Measurements from ENCODE around the gene PTCD1. TPM values are rescaled to one million over a fixed set of nuclear protein-coding genes. Genes with fewer than 3 reads are reported as not detected.

PTCD1 gene
- total and polyA plus RNA-seq, 9 of the 15 experiments (the other 6 are each of a cell fraction or from before 2014, with no cell fraction given) = 0.46 to 17.1 (median 6.2) TPM

GRCh38 chr7:99419323-99420021 lies 19.1 kb downstream of the PTCD1 start (continued):
- no peak for TF ChIP-seq ZNF589 (CRISPR knock-in tag; IDR thresholded peaks at IDR 0.05; ENCODE audit: low read depth)
- no peak for TF ChIP-seq TARDBP (IDR thresholded peaks at IDR 0.05)
- TF ChIP-seq PATZ1 (CRISPR knock-in tag; IDR thresholded peaks at IDR 0.05; ENCODE audit: borderline replicate concordance) = no peak
- no peak for TF ChIP-seq HOXB6 (CRISPR knock-in tag; IDR thresholded peaks at IDR 0.05; ENCODE audit: borderline replicate concordance)
- TF ChIP-seq POLR2G (IDR thresholded peaks at IDR 0.05; ENCODE audit: low read depth, low read length) = peak; percentile 69
- TF ChIP-seq NCOA2 (IDR thresholded peaks at IDR 0.05; ENCODE audit: partially characterized antibody in 2 of 2) = no peak
- TF ChIP-seq E2F3 (CRISPR knock-in tag; IDR thresholded peaks at IDR 0.05) = no peak

GRCh38 chr7:99418260-99418659 lies 20.3 kb downstream of the PTCD1 start:
- no peak for FAIRE-seq
- Histone ChIP-seq H3K9me3 (replicated peaks; ENCODE audit: control insufficient read depth, insufficient read depth, low read depth, low read length) (no peaks in the 10 kb centered on the region), H2AFZ (ENCODE audit: low read depth, low read length) (no peak overlapping the region), H3K79me2 (ENCODE audit: control insufficient read depth, insufficient read depth, low read length) (peaks cover 9% of the 10 kb centered on the region; the same call in 1 of the 3 replicates), H3K4me3 (no peak overlapping the region), H3K4me1 (replicated peaks in 1 of 2; ENCODE audit: control insufficient read depth in 2 of 2, insufficient read depth in 2 of 2, low read length in 2 of 2) (peaks cover 9 to 24% of the 10 kb centered on the region in 2 experiments; a peak in 4 of 5 replicates), H3K27ac (ENCODE audit: extremely low read depth, low read depth, low read length) (no peak overlapping the region), H3K9ac (ENCODE audit: insufficient read depth in 1 of 2, low read depth in 2 of 2, low read length in 2 of 2) (peak overlapping the region in 1 of 2 experiments; percentile 37; a peak in 1 of 4 replicates), H4K20me1 (replicated peaks; ENCODE audit: control insufficient read depth, insufficient read depth, low read length) (peaks cover 14% of the 10 kb centered on the region), H3K27me3 (ENCODE audit: control insufficient read depth in 2 of 2, insufficient read depth in 2 of 2, low read length in 2 of 2) (no peaks in the 10 kb centered on the region), H3K9me1 (ENCODE audit: control insufficient read depth, insufficient read depth, low read length) (peaks cover 8% of the 10 kb centered on the region), H3K36me3 (ENCODE audit: control insufficient read depth, insufficient read depth, low read length) (peaks cover 96% of the 10 kb centered on the region), H3K4me2 (ENCODE audit: insufficient read depth, low read length) (no peak overlapping the region)
- intact Hi-C loops (cut with micrococcal nuclease) (no loop called here), in situ Hi-C loops (cut with MboI) (no loop called here)
- DNase-seq (ENCODE audit: extremely low read depth in 1 of 4, low spot score in 3 of 4) = no peak
- POLR2A ChIA-PET = interaction anchor here (0.7 to 4.7 kb wide), 3 partner anchors 9 to 67 kb away, joined by 3 to 53 read pairs (median 4); partner anchors contain the start of genes BUD31, CPSF4, PDAP1 and PTCD1
- ATAC-seq = no peak
- 89% methylated on average over 6 of the region's 9 CpGs for WGBS (ENCODE audit: insufficient coverage, low coverage, missing lambda C conversion rate)
- BruUV-seq (replicated peaks) = no TSS peak
- CTCF ChIA-PET (ENCODE audit: low intra/inter-chr PET ratio) = no interaction called here
- TF ChIP-seq SUPT5H (IDR thresholded peaks at IDR 0.05) = 0 out of 2 replicates have a peak, but pooled peaks have one; percentile 18
- peak; percentile 66 for TF ChIP-seq RBM22 (IDR thresholded peaks at IDR 0.05; ENCODE audit: low read depth, low read length, poor library complexity, severe bottlenecking)
- TF ChIP-seq TGIF2 (CRISPR knock-in tag; IDR thresholded peaks at IDR 0.05) = peak; percentile 52; the same call in 1 of the 2 replicates
- TF ChIP-seq ZBTB5 (IDR thresholded peaks at IDR 0.05) = no peak
- no peak for TF ChIP-seq KDM2B (CRISPR knock-in tag; IDR thresholded peaks at IDR 0.05)
- peak; percentile 16 for TF ChIP-seq SIRT6 (IDR thresholded peaks at IDR 0.05; ENCODE audit: low read depth, low read length)
- TF ChIP-seq BRD9 (IDR thresholded peaks at IDR 0.05; ENCODE audit: low read depth, partially characterized antibody) = no peak
- no peak for TF ChIP-seq MEF2A (IDR thresholded peaks at IDR 0.05; ENCODE audit: control insufficient read depth, low read depth, low read length)
